Bronchial epithelial cell (primary cell): ENCODE measurements around the gene TMEM156. TPM values are rescaled to one million over a fixed set of nuclear protein-coding genes. Genes with fewer than 3 reads are reported as not detected.
A peak's percentile ranks its signal among the peaks of the same experiment; 100 is the strongest.
"Not testable (repeated sequence)": the region's sequence is repeated elsewhere in the genome, so short reads cannot be mapped to it uniquely, and the experiment has no call there.

Experiments used
- DNase-seq: peaks from one replicate; pipeline ENCODE4 v3.0.0-alpha.2; 2010; ENCODE audit warnings: low read depth
- FAIRE-seq: peaks from 2 replicates; lab custom pipeline; 2011; peaks lifted over from hg19 to GRCh38; lab: Jason Lieb, UNC
- H3K27me3 ChIP-seq: 2 replicates; pipeline ENCODE4 v1.5.1; 2011; ENCODE audit warnings: low read length; ENCODE audit not compliant: control insufficient read depth, insufficient read depth
- H3K36me3 ChIP-seq: 2 replicates; pipeline ENCODE4 v1.5.1; 2011; ENCODE audit warnings: low read length; ENCODE audit not compliant: control insufficient read depth, insufficient read depth
- H3K4me3 ChIP-seq: 2 replicates; pipeline ENCODE4 v1.5.1; 2011; ENCODE audit warnings: mild to moderate bottlenecking, low read depth, low read length, control low read depth
- CTCF ChIP-seq: IDR thresholded peaks from 2 replicates; pipeline ENCODE4 v1.5.1; 2011; ENCODE audit warnings: mild to moderate bottlenecking, moderate library complexity, low read length, control low read depth, inconsistent platforms; ENCODE audit not compliant: insufficient read depth, severe bottlenecking
- total RNA-seq: library from RNA; depleted of rRNA; stranded (reverse); fragments of >200 nt; gene quantifications from 2 replicates; pipeline ENCODE4 v1.2.1, GENCODE V29; 2014

Gene TMEM156
- total RNA-seq, 1 donor from 2014 or later = 3.4 TPM

- no peak for FAIRE-seq
- no peak overlapping the region for H3K4me3 ChIP-seq
- peaks cover 1% of the 10 kb centered on the region for H3K36me3 ChIP-seq
- no peak for TF ChIP-seq CTCF
- DNase-seq = no peak
- H3K27me3 ChIP-seq = no peaks in the 10 kb centered on the region
These were observed 63.5 kb downstream of the TMEM156 start for GRCh38 chr4:38968668-38969067.

GRCh38 chr4:38967260-38968095, 64.7 kb downstream of the TMEM156 start:
- DNase-seq = peak; percentile 80
- no peak for TF ChIP-seq CTCF
- Histone ChIP-seq H3K36me3 (peaks cover 1% of the 10 kb centered on the region), H3K4me3 (no peak overlapping the region), H3K27me3 (no peaks in the 10 kb centered on the region)
- no peak for FAIRE-seq

GRCh38 chr4:38965866-38966265, 66.3 kb downstream of the TMEM156 start:
- Histone ChIP-seq H3K4me3 (no peak overlapping the region), H3K27me3 (no peaks in the 10 kb centered on the region), H3K36me3 (peaks cover 1% of the 10 kb centered on the region)
- no peak for TF ChIP-seq CTCF
- DNase-seq (no peak), FAIRE-seq (no peak)

- no peak for TF ChIP-seq CTCF
- Histone ChIP-seq H3K27me3 (no peaks in the 10 kb centered on the region), H3K4me3 (no peak overlapping the region), H3K36me3 (peaks cover 1% of the 10 kb centered on the region)
- FAIRE-seq (no peak), DNase-seq (no peak)
These were observed 67.0 kb downstream of the TMEM156 start for GRCh38 chr4:38964942-38965775.

GRCh38 chr4:38959248-38959647, 73.0 kb downstream of the TMEM156 start:
- not testable (repeated sequence) for H3K27me3 ChIP-seq, H3K36me3 ChIP-seq, H3K4me3 ChIP-seq, DNase-seq
- peak; percentile 13 for FAIRE-seq
